ENCODE data around the gene LNX1. TPM values are rescaled to one million over a fixed set of nuclear protein-coding genes. Genes with fewer than 3 reads are reported as not detected.

Gene LNX1
- total and polyA plus RNA-seq, 9 of the 15 experiments (the other 6 are each of a cell fraction or from before 2014, with no cell fraction given) = 0.40 to 3.6 (median 2.2) TPM

DNA sequence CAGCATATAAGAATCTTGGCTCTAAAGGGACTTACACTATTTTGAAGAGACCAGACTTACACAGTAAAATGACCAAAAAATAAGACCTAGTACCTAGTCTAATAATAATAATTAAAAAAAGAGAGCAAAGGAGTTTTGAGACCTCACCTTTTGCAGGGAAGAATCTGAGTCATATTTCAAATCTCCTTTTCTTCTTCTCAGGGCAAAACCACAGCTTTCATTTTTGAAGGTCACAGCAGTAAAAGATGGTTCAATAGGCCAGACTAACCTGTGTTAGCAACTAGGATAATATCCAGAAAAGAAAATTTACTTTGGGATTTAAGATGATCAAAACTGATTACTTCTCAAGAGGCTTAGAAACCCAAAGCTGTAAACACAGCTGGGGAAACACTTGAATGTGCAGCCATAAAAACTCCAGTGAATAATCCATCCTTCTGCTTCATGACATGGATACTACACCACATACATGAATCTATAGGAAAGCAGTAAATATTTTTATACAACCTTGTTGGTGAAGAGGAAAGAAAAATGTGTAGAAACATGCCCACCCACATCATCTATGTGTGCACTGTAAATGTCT, 25.9 kb upstream of the LNX1 start (continued):
- TF ChIP-seq, protein P1, sequence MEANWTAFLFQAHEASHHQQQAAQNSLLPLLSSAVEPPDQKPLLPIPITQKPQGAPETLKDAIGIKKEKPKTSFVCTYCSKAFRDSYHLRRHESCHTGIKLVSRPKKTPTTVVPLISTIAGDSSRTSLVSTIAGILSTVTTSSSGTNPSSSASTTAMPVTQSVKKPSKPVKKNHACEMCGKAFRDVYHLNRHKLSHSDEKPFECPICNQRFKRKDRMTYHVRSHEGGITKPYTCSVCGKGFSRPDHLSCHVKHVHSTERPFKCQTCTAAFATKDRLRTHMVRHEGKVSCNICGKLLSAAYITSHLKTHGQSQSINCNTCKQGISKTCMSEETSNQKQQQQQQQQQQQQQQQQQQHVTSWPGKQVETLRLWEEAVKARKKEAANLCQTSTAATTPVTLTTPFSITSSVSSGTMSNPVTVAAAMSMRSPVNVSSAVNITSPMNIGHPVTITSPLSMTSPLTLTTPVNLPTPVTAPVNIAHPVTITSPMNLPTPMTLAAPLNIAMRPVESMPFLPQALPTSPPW (CRISPR knock-in tag; IDR thresholded peaks at IDR 0.05) = no peak
- TF ChIP-seq ZBTB34 (CRISPR knock-in tag; IDR thresholded peaks at IDR 0.05) (no peak), SIN3B (IDR thresholded peaks at IDR 0.05; ENCODE audit: low read depth) (no peak), SP1 (CRISPR knock-in tag; IDR thresholded peaks at IDR 0.05) (no peak), ELF2 (CRISPR knock-in tag; IDR thresholded peaks at IDR 0.05) (no peak)
- TF ChIP-seq, protein P2, sequence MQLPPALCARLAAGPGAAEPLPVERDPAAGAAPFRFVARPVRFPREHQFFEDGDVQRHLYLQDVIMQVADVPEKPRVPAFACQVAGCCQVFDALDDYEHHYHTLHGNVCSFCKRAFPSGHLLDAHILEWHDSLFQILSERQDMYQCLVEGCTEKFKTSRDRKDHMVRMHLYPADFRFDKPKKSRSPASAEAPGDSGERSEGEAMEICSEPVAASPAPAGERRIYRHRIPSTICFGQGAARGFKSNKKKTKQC (CRISPR knock-in tag; IDR thresholded peaks at IDR 0.05) = no peak

DNA sequence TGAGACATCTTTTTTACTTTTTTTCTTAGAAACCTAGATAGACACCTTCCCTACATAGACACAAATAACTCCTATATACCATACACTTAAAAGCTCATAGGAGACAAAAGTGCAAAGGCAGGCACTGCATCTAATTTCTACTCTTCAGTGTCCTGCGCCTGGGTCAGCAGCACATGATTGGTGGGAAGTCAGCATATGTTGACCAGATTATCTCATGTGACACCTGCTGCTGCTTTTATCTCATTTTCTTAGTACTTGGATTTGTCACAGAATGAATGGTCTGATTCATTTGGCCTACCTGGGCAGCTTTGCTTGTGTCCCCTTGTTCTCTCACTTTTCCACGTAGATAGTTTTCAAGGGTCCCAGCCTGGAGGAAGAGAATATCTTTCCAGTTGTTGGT, 24.9 kb upstream of the LNX1 start:
- BruUV-seq (replicated peaks) = no TSS peak
- H3K36me3 ChIP-seq (ENCODE audit: control insufficient read depth, insufficient read depth, low read length) = no peaks in the 10 kb centered on the region
- H3K4me2 ChIP-seq (ENCODE audit: insufficient read depth, low read length) = no peak overlapping the region
- ATAC-seq (no peak), DNase-seq (ENCODE audit: extremely low read depth in 1 of 4, low spot score in 3 of 4) (no peak), FAIRE-seq (no peak)
- no peak overlapping the region for H3K9ac ChIP-seq (ENCODE audit: insufficient read depth in 1 of 2, low read depth in 2 of 2, low read length in 2 of 2)
- intact Hi-C loops (cut with micrococcal nuclease) = no loop called here
- no peak overlapping the region for H3K27ac ChIP-seq (ENCODE audit: extremely low read depth, low read depth, low read length)
- ChIA-PET POLR2A (no interaction called here), CTCF (ENCODE audit: low intra/inter-chr PET ratio) (no interaction called here)
- H3K9me3 ChIP-seq (replicated peaks; ENCODE audit: control insufficient read depth, insufficient read depth, low read depth, low read length) = no peaks in the 10 kb centered on the region
- H3K9me1 ChIP-seq (ENCODE audit: control insufficient read depth, insufficient read depth, low read length) = no peaks in the 10 kb centered on the region
- H4K20me1 ChIP-seq (replicated peaks; ENCODE audit: control insufficient read depth, insufficient read depth, low read length) = no peaks in the 10 kb centered on the region
- H3K4me1 ChIP-seq (replicated peaks in 1 of 2; ENCODE audit: control insufficient read depth in 2 of 2, insufficient read depth in 2 of 2, low read length in 2 of 2) = no peaks in the 10 kb centered on the region
- H3K79me2 ChIP-seq (ENCODE audit: control insufficient read depth, insufficient read depth, low read length) = no peaks in the 10 kb centered on the region
- no peaks in the 10 kb centered on the region for H3K27me3 ChIP-seq (ENCODE audit: control insufficient read depth in 2 of 2, insufficient read depth in 2 of 2, low read length in 2 of 2)
- H3K4me3 ChIP-seq = no peak overlapping the region
- WGBS (ENCODE audit: insufficient coverage, low coverage, missing lambda C conversion rate) = 0% methylated on average over 2 of the region's 2 CpGs
- in situ Hi-C loops (cut with MboI) = no loop called here
- no peak overlapping the region for H2AFZ ChIP-seq (ENCODE audit: low read depth, low read length)
- TF ChIP-seq, protein P3, sequence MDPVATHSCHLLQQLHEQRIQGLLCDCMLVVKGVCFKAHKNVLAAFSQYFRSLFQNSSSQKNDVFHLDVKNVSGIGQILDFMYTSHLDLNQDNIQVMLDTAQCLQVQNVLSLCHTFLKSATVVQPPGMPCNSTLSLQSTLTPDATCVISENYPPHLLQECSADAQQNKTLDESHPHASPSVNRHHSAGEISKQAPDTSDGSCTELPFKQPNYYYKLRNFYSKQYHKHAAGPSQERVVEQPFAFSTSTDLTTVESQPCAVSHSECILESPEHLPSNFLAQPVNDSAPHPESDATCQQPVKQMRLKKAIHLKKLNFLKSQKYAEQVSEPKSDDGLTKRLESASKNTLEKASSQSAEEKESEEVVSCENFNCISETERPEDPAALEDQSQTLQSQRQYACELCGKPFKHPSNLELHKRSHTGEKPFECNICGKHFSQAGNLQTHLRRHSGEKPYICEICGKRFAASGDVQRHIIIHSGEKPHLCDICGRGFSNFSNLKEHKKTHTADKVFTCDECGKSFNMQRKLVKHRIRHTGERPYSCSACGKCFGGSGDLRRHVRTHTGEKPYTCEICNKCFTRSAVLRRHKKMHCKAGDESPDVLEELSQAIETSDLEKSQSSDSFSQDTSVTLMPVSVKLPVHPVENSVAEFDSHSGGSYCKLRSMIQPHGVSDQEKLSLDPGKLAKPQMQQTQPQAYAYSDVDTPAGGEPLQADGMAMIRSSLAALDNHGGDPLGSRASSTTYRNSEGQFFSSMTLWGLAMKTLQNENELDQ (CRISPR knock-in tag; IDR thresholded peaks at IDR 0.05; ENCODE audit: borderline replicate concordance) = no peak
- no peak for TF ChIP-seq ELF1 (tag; IDR thresholded peaks at IDR 0.05)
- no peak for TF ChIP-seq KDM2B (CRISPR knock-in tag; IDR thresholded peaks at IDR 0.05)
- TF ChIP-seq LCOR (CRISPR knock-in tag; IDR thresholded peaks at IDR 0.05) = no peak
- no peak for TF ChIP-seq ZNF280A (IDR thresholded peaks at IDR 0.05; ENCODE audit: low read depth, partially characterized antibody)
- no peak for TF ChIP-seq KLF13 (tag; IDR thresholded peaks at IDR 0.05; ENCODE audit: borderline replicate concordance, low read depth)
- TF ChIP-seq NR2C2 (CRISPR knock-in tag; IDR thresholded peaks at IDR 0.05) = no peak
- no peak for TF ChIP-seq NR2C2 (tag; IDR thresholded peaks at IDR 0.05)
